Transverse colon (tissue), 4 donors: Measurements from ENCODE around the gene ACTRT2. TPM values are rescaled to one million over a fixed set of nuclear protein-coding genes. Genes with fewer than 3 reads are reported as not detected.

Source experiments
- DNase-seq: peaks from one replicate; pipeline ENCODE4 v3.0.0-alpha.2; 2019
- H3K27ac ChIP-seq, 4 donors: fragments of 200-600 bp; sonication (generic); 2 replicates each; pipeline ENCODE4 v1.5.1; 2016 to 2018; ENCODE audit warnings: inconsistent platforms in 4 of 4
- H3K27me3 ChIP-seq: fragments of 200-600 bp; sonication (generic); 2 replicates; pipeline ENCODE4 v1.5.1; 2017; ENCODE audit warnings: inconsistent platforms
- H3K36me3 ChIP-seq, 4 donors: fragments of 200-600 bp; sonication (generic); 2 replicates each; pipeline ENCODE4 v1.5.1; 2017 to 2019; ENCODE audit warnings: inconsistent platforms in 4 of 4
- H3K4me1 ChIP-seq, 4 donors: fragments of 200-600 bp; sonication (generic); 2 replicates each; pipeline ENCODE4 v1.5.1; 2017 to 2020; ENCODE audit warnings: inconsistent platforms in 4 of 4
- H3K4me3 ChIP-seq, 4 donors: fragments of 200-600 bp; sonication (generic); 1 replicate in 1 of 4; 2 replicates in 3 of 4; pipeline versions ENCODE4 v1.5.1 to v1.6.1; 2017 to 2019; ENCODE audit warnings: inconsistent platforms in 4 of 4
- H3K9me3 ChIP-seq, 2 donors: fragments of 200-600 bp; sonication (generic); 2 replicates each; pipeline ENCODE4 v1.5.1; 2017 to 2019; ENCODE audit warnings: inconsistent platforms in 2 of 2
- CTCF ChIP-seq, 5 experiments: fragments of 200-600 bp in 3 of 5; fragments of 450-650 bp in 2 of 5; sonication (generic) in 3 of 5; IDR thresholded peaks; 1 replicate in 2 of 5; 2 replicates in 3 of 5; pipeline ENCODE4 v1.5.1; 2016 to 2017; ENCODE audit warnings: antibody characterized with exemption in 5 of 5, inconsistent platforms in 3 of 5, mild to moderate bottlenecking in 2 of 5, moderate library complexity in 1 of 5
- EP300 ChIP-seq: sonication (generic); formaldehyde crosslinking; IDR thresholded peaks from one replicate; pipeline ENCODE4 v1.6.1; 2017; ENCODE audit warnings: antibody characterized with exemption, low read depth
- POLR2A ChIP-seq: fragments of 450-650 bp; IDR thresholded peaks from one replicate; pipeline ENCODE4 v1.6.1; 2016; ENCODE audit warnings: antibody characterized with exemption, mild to moderate bottlenecking, moderate library complexity
- POLR2AphosphoS5 ChIP-seq, 3 donors: sonication (generic); formaldehyde crosslinking; IDR thresholded peaks; one replicate each; pipeline ENCODE4 v1.6.1; 2016; ENCODE audit warnings: antibody characterized with exemption in 3 of 3
- WGBS, 2 donors: methylation state at CpG; one replicate each; pipeline ENCODE4 v1.1.5; 2018; ENCODE audit warnings: low coverage in 1 of 2; 5-methylcytosine and 5-hydroxymethylcytosine counted together
- in situ Hi-C, 4 donors: fragments of 200-750 bp; cut with MboI; loops; one replicate each; pipeline versions ENCODE4 v1.15.0 to v1.15.1; 2017; ENCODE audit warnings: low sequenced_read_pairs in 3 of 4, low pct_ligation_motif_present in 1 of 4, low pct_unique_long_range_greater_than_20kb in 1 of 4
- intact Hi-C: fragments of 100-400 bp; cut with DNase I; formaldehyde crosslinking; loops from one replicate; pipeline ENCODE4 v1.15.1; 2023; ENCODE audit warnings: low total_unique reads
- total RNA-seq, 4 donors: library from RNA; depleted of rRNA; stranded (reverse); fragments of >200 nt; gene quantifications; one replicate each; pipeline ENCODE4 v1.1.0, GENCODE V29; 2016

The ACTRT2 gene
- total RNA-seq, 4 donors from 2014 or later, result not detected

GRCh38 chr1:3022976-3023375, 1.7 kb downstream of the ACTRT2 start:
- Histone ChIP-seq H3K4me1 (no peaks in the 10 kb centered on the region), H3K36me3 (no peaks in the 10 kb centered on the region), H3K9me3 (no peaks in the 10 kb centered on the region), H3K27me3 (peaks cover 11% of the 10 kb centered on the region), H3K4me3 (no peak overlapping the region), H3K27ac (no peak overlapping the region)
- 57 to 64% methylated on average over 2 to 14 of the region's 14 CpGs for WGBS, 2 donors
- in situ Hi-C loops, result loop anchor here in 3 of 4 donors (25.0 kb wide), 2 partner anchors 389 to 414 kb away; no protein-coding TSS in a partner anchor
- TF ChIP-seq CTCF (IDR thresholded peaks at IDR 0.05), result no peak
- TF ChIP-seq POLR2AphosphoS5 (IDR thresholded peaks at IDR 0.05), result no peak
- TF ChIP-seq POLR2A, result no peak
- TF ChIP-seq EP300, result no peak
- intact Hi-C loops, result no loop called here
- DNase-seq, result no peak

GRCh38 chr1:3024019-3024418, 2.8 kb downstream of the ACTRT2 start:
- no peak for TF ChIP-seq EP300
- peak in 1 of 5 experiments; percentile 14 for TF ChIP-seq CTCF (IDR thresholded peaks at IDR 0.05)
- Histone ChIP-seq H3K36me3 (no peaks in the 10 kb centered on the region), H3K9me3 (no peaks in the 10 kb centered on the region), H3K27ac (no peak overlapping the region), H3K27me3 (peaks cover 13% of the 10 kb centered on the region), H3K4me1 (no peaks in the 10 kb centered on the region), H3K4me3 (no peak overlapping the region)
- no peak for DNase-seq
- WGBS, 2 donors, result 64 to 73% methylated on average over 6 to 9 of the region's 9 CpGs
- in situ Hi-C loops, result loop anchor here in 3 of 4 donors (25.0 kb wide), 2 partner anchors 388 to 413 kb away; no protein-coding TSS in a partner anchor
- intact Hi-C loops, result no loop called here

GRCh38 chr1:3024588-3024987, 3.3 kb downstream of the ACTRT2 start:
- Histone ChIP-seq H3K36me3 (no peaks in the 10 kb centered on the region), H3K4me3 (no peak overlapping the region), H3K27ac (no peak overlapping the region), H3K27me3 (peaks cover 19% of the 10 kb centered on the region), H3K4me1 (no peaks in the 10 kb centered on the region), H3K9me3 (no peaks in the 10 kb centered on the region)
- in situ Hi-C loops (loop anchor here in 3 of 4 donors (25.0 kb wide), 2 partner anchors 388 to 413 kb away; no protein-coding TSS in a partner anchor), intact Hi-C loops (no loop called here)
- WGBS, 2 donors, result 83 to 90% methylated on average over 2 to 11 of the region's 11 CpGs
- TF ChIP-seq EP300 (no peak), POLR2A (no peak), POLR2AphosphoS5 (IDR thresholded peaks at IDR 0.05) (no peak), CTCF (IDR thresholded peaks at IDR 0.05) (no peak)
- DNase-seq, result peak; percentile 2

- WGBS, 2 donors, result 81 to 91% methylated on average over 1 of the region's 1 CpG
These were observed 4.9 kb downstream of the ACTRT2 start for GRCh38 chr1:3026124-3026523.

More at GRCh38 chr1:3026124-3026523, 4.9 kb downstream of the ACTRT2 start:
- no peaks in the 10 kb centered on the region for H3K9me3 ChIP-seq
- intact Hi-C loops, result no loop called here
- H3K36me3 ChIP-seq, result no peaks in the 10 kb centered on the region
- no peak for DNase-seq
- no peak overlapping the region for H3K27ac ChIP-seq
- TF ChIP-seq EP300, result no peak
- no peak for TF ChIP-seq POLR2AphosphoS5 (IDR thresholded peaks at IDR 0.05)
- TF ChIP-seq POLR2A, result no peak
- no peak for TF ChIP-seq CTCF (IDR thresholded peaks at IDR 0.05)
- no peak overlapping the region for H3K4me3 ChIP-seq
- in situ Hi-C loops, result no loop called here
- H3K27me3 ChIP-seq, result peaks cover 27% of the 10 kb centered on the region
- no peaks in the 10 kb centered on the region for H3K4me1 ChIP-seq
